Naive thymus-derived CD4-positive, alpha-beta T cell (primary cell): ENCODE measurements around the gene CLCNKB. TPM values are rescaled to one million over a fixed set of nuclear protein-coding genes. Genes with fewer than 3 reads are reported as not detected.
"Not testable (repeated sequence)": the region's sequence is repeated elsewhere in the genome, so short reads cannot be mapped to it uniquely, and the experiment has no call there.

ENCODE experiments used
- ATAC-seq: fragments of 150-1000 bp; cut with Tn5 transposase; 2 replicates; pipeline ENCODE4 v1.10.0; 2021; ENCODE audit warnings: mild to moderate bottlenecking, moderate library complexity
- CTCF ChIA-PET: fragments of 350-600 bp; sonication (Branson Sonifier 250); formaldehyde crosslinking; loops from one replicate; lab custom pipeline; 2021; ENCODE audit warnings: antibody characterized with exemption; lab: Charles Lee
- POLR2A ChIA-PET: fragments of 350-600 bp; sonication (Branson Sonifier 250); formaldehyde crosslinking; loops from one replicate; lab custom pipeline; 2021; ENCODE audit warnings: antibody characterized with exemption, inconsistent platforms; lab: Charles Lee
- DNase-seq, 9 donors: peaks; one replicate each; pipeline versions ENCODE4 v3.0.0 to v3.0.0-alpha.2; 2020 to 2022; ENCODE audit warnings: mixed read lengths in 1 of 9
- H3K27ac ChIP-seq: one replicate; pipeline ENCODE4 v1.7.0; 2013; ENCODE audit warnings: mild to moderate bottlenecking, low read depth, low read length, moderate library complexity
- H3K27me3 ChIP-seq, 2 donors: one replicate each; pipeline ENCODE4 v1.7.0; 2013; ENCODE audit warnings: low read length in 2 of 2, mild to moderate bottlenecking in 2 of 2, moderate library complexity in 2 of 2; ENCODE audit not compliant: control insufficient read depth in 2 of 2, insufficient read depth in 2 of 2
- H3K36me3 ChIP-seq, 3 experiments: 1 replicate in 2 of 3; 2 replicates in 1 of 3; pipeline ENCODE4 v1.7.0; 2013; ENCODE audit warnings: low read length in 3 of 3, mild to moderate bottlenecking in 3 of 3, moderate library complexity in 1 of 3; ENCODE audit not compliant: insufficient read depth in 3 of 3, control insufficient read depth in 2 of 3
- H3K4me1 ChIP-seq, 2 donors: one replicate each; pipeline ENCODE4 v1.7.0; 2013; ENCODE audit warnings: low read length in 2 of 2, mild to moderate bottlenecking in 2 of 2, moderate library complexity in 1 of 2; ENCODE audit not compliant: control insufficient read depth in 2 of 2, insufficient read depth in 2 of 2
- H3K4me3 ChIP-seq: 2 replicates; pipeline ENCODE4 v1.7.0; 2013; ENCODE audit warnings: mild to moderate bottlenecking, low read length
- H3K9me3 ChIP-seq, 3 experiments: 1 replicate in 2 of 3; 2 replicates in 1 of 3; pipeline ENCODE4 v1.7.0; 2013; ENCODE audit warnings: low read length in 3 of 3; ENCODE audit not compliant: control insufficient read depth in 2 of 3
- H3K27ac Mint-ChIP-seq, 9 donors: one replicate each; pipeline ENCODE4 v1.8.0; 2020 to 2022; ENCODE audit warnings: mixed read lengths in 9 of 9, mild to moderate bottlenecking in 8 of 9, moderate library complexity in 5 of 9, inconsistent platforms in 2 of 9
- H3K27me3 Mint-ChIP-seq, 5 donors: one replicate each; pipeline ENCODE4 v1.8.0; 2021 to 2022; ENCODE audit warnings: mixed read lengths in 5 of 5, mild to moderate bottlenecking in 1 of 5
- H3K36me3 Mint-ChIP-seq, 5 donors: one replicate each; pipeline ENCODE4 v1.8.0; 2020 to 2022; ENCODE audit warnings: mixed read lengths in 5 of 5, mild to moderate bottlenecking in 3 of 5, inconsistent platforms in 1 of 5
- H3K4me1 Mint-ChIP-seq, 7 donors: one replicate each; pipeline ENCODE4 v1.8.0; 2020 to 2022; ENCODE audit warnings: mixed read lengths in 7 of 7, mild to moderate bottlenecking in 3 of 7, inconsistent platforms in 1 of 7
- H3K4me3 Mint-ChIP-seq, 10 donors: one replicate each; pipeline ENCODE4 v1.8.0; 2020 to 2022; ENCODE audit warnings: mild to moderate bottlenecking in 10 of 10, mixed read lengths in 10 of 10, moderate library complexity in 6 of 10, inconsistent platforms in 2 of 10
- H3K9me3 Mint-ChIP-seq, 11 donors: one replicate each; pipeline ENCODE4 v1.8.0; 2020 to 2022; ENCODE audit warnings: mixed read lengths in 11 of 11, mild to moderate bottlenecking in 4 of 11, inconsistent platforms in 1 of 11, moderate library complexity in 1 of 11
- intact Hi-C, 2 donors: fragments of 100-400 bp; cut with micrococcal nuclease; formaldehyde crosslinking; loops; one replicate each; pipeline ENCODE4 v1.15.1; 2023
- polyA plus RNA-seq, 2 donors: library from polyadenylated mRNA; unstranded; fragments of 300-500 nt; fragmentation: Illumina TruSeq; gene quantifications; one replicate each; pipeline ENCODE4 v1.2.3, GENCODE V29; 2021
- total RNA-seq, 6 experiments: library from RNA in 5 of 6; stranded (reverse) in 5 of 6; gene quantifications; 1 replicate in 5 of 6; 2 replicates in 1 of 6; pipeline ENCODE4 v1.2.3 and lab custom pipeline; 2021 to 2026

CLCNKB gene
- total and polyA plus RNA-seq, 7 experiments from 2014 or later, result not detected

DNA sequence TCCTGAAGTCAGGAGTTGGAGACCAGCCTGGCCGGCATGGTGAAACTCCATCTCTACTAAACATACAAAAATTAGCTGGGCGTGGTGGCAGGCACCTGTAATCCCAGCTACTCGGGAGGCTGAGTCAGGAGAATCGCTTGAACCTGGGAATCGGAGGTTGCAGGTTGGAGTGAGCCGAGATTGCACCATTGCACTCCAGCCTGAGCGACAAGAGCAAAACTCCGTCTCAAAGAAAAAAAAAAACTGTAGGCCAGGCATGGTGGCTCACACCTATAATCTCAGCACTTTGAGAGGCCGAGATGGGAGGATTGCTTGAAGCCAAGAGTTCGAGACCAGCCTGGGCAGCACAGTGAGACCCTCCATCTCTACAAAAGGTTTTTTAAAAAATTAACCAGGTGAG lies 42.3 kb upstream of the CLCNKB start:
- H3K36me3 ChIP-seq, H3K27ac Mint-ChIP-seq, H3K36me3 Mint-ChIP-seq, H3K9me3 Mint-ChIP-seq, H3K4me3 Mint-ChIP-seq, DNase-seq, H3K27me3 ChIP-seq, H3K27me3 Mint-ChIP-seq, H3K4me1 Mint-ChIP-seq, ATAC-seq, H3K27ac ChIP-seq, H3K4me1 ChIP-seq, H3K4me3 ChIP-seq, H3K9me3 ChIP-seq, intact Hi-C loops, POLR2A ChIA-PET: not testable (repeated sequence)
- CTCF ChIA-PET, result interaction anchor here (0.6 kb wide), 1 partner anchor 189 kb away, joined by 4 read pairs; no protein-coding TSS in a partner anchor

DNA sequence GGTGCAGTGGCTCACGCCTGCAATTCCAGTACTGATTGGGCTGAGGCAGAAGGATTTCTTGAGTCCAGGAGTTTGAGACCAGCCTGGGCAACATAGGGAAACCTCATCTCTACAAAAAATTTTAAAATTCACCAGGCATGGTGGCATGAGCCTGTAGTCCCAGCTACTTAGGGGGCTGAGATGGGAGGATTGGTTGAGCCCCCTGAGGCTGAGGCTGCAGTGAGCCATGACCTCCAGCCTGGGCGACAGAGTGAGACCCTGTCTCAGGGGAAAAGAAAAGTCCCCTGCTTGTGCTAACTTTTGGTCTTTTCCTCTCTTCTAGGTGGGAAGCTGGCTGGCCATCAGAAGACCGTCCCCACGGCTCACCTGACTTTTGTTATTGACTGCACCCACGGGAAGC lies 38.0 kb upstream of the CLCNKB start:
- ATAC-seq (no peak), DNase-seq (no peak)
- POLR2A ChIA-PET, result no interaction called here
- H3K27me3 ChIP-seq, result no peaks in the 10 kb centered on the region
- intact Hi-C loops, result loop anchor here (5.0 kb wide), 2 partner anchors 213 to 237 kb away; no protein-coding TSS in a partner anchor
- H3K27me3 Mint-ChIP-seq, result peaks cover 0 to 6% (median 0%) of the 10 kb centered on the region in 5 donors
- no peak overlapping the region for H3K4me3 ChIP-seq
- H3K9me3 Mint-ChIP-seq, result no peaks in the 10 kb centered on the region
- no peaks in the 10 kb centered on the region for H3K36me3 Mint-ChIP-seq
- no peak overlapping the region for H3K4me3 Mint-ChIP-seq
- no peaks in the 10 kb centered on the region for H3K9me3 ChIP-seq
- H3K27ac ChIP-seq, result no peak overlapping the region
- H3K27ac Mint-ChIP-seq, result no peak overlapping the region
- no peaks in the 10 kb centered on the region for H3K36me3 ChIP-seq
- CTCF ChIA-PET, result no interaction called here
- peaks cover 0 to 13% (median 0%) of the 10 kb centered on the region in 7 donors for H3K4me1 Mint-ChIP-seq
- H3K4me1 ChIP-seq, result no peaks in the 10 kb centered on the region

DNA sequence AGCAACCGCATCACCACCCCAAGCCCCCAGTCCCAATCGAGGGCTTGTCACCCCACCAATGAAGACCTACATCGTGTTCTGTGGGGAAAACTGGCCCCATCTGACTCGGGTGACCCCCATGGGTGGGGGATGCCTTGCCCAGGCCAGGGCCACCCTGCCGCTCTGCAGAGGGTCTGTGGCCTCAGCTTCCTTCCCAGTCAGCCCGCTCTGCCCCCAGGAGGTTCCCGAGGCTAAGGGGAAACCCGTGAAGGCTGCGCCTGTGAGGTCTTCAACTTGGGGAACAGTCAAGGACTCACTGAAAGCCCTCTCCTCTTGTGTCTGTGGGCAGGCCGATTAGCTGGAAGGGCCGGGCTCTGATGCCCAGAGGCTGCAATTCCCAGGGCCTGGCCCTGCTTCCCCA lies 37.6 kb upstream of the CLCNKB start:
- Histone ChIP-seq H3K36me3 (no peaks in the 10 kb centered on the region), H3K4me3 (no peak overlapping the region), H3K9me3 (no peaks in the 10 kb centered on the region), H3K27ac (no peak overlapping the region), H3K4me1 (no peaks in the 10 kb centered on the region), H3K27me3 (no peaks in the 10 kb centered on the region)
- CTCF ChIA-PET, result no interaction called here
- H3K9me3 Mint-ChIP-seq, result no peaks in the 10 kb centered on the region
- H3K27ac Mint-ChIP-seq, result no peak overlapping the region
- no peak overlapping the region for H3K4me3 Mint-ChIP-seq
- H3K27me3 Mint-ChIP-seq, result peaks cover 0 to 8% (median 0%) of the 10 kb centered on the region in 5 donors
- H3K4me1 Mint-ChIP-seq, result peaks cover 0 to 13% (median 0%) of the 10 kb centered on the region in 7 donors
- DNase-seq (no peak), ATAC-seq (no peak)
- intact Hi-C loops, result loop anchor here (5.0 kb wide), 2 partner anchors 214 to 236 kb away; no protein-coding TSS in a partner anchor
- H3K36me3 Mint-ChIP-seq, result no peaks in the 10 kb centered on the region
- POLR2A ChIA-PET, result no interaction called here

DNA sequence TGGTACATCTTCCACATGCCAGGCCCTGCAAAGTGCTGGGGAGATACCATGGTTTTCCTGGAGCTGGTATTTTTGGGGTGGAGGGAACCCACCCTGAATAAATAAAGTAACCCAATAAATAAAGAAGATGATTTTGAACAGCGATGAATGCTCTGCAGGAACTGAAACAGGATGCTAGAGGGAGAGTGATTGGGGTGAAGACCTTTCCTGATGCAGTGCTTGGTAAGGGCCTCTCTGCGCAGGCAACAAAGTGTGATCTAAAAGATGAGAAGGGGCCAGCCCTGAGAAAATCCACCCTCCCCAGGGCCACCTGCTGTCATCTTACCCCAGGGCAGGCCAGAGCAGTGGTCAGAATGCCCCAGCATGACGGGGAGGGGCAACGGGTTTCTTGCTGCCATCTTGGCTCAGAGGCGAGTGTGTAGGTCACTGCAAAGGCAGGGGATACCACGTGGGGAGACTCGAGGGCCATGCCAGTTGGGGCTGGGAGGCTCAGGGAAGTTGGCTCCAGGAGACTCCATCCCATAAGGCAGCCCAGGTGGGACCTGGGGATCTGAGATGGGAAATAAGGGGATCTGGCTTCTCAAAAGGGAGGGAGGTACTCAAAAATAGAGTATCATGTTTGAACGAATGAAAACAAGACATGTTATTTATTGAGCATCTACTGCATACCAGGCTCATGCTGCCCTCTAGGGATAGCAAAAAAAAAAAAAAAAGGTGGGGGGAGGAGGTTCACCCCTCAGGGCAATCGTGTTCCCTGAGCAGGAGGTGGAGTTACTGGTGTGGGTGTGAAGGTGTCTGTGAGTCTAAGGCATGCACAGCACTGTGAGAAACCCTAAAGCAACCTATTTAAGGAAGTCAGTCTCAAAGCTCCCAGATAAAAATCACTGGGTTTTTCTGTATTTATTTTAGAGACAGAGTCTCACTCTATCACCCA lies 36.8 kb upstream of the CLCNKB start:
- ChIA-PET CTCF (interaction anchor here (1.1 to 1.8 kb wide), 3 partner anchors 31 to 49 kb away, joined by 3 to 5 read pairs (median 4); partner anchors contain the start of gene ZBTB17), POLR2A (interaction anchor here (0.6 kb wide), 1 partner anchor 8 kb away, joined by 3 read pairs; no protein-coding TSS in a partner anchor)
- Histone ChIP-seq H3K36me3 (no peaks in the 10 kb centered on the region), H3K27ac (no peak overlapping the region), H3K4me1 (no peaks in the 10 kb centered on the region), H3K9me3 (no peaks in the 10 kb centered on the region), H3K4me3 (no peak overlapping the region), H3K27me3 (no peaks in the 10 kb centered on the region)
- H3K36me3 Mint-ChIP-seq, result no peaks in the 10 kb centered on the region
- peaks cover 0 to 9% (median 0%) of the 10 kb centered on the region in 5 donors for H3K27me3 Mint-ChIP-seq
- H3K4me1 Mint-ChIP-seq, result peaks cover 0 to 13% (median 0%) of the 10 kb centered on the region in 7 donors
- ATAC-seq (peak; percentile 36), DNase-seq (no peak)
- intact Hi-C loops, result loop anchor here (5.0 kb wide), 2 partner anchors 215 to 235 kb away; no protein-coding TSS in a partner anchor
- no peaks in the 10 kb centered on the region for H3K9me3 Mint-ChIP-seq
- no peak overlapping the region for H3K4me3 Mint-ChIP-seq
- peak overlapping the region in 1 of 9 donors; percentile 34 for H3K27ac Mint-ChIP-seq

DNA sequence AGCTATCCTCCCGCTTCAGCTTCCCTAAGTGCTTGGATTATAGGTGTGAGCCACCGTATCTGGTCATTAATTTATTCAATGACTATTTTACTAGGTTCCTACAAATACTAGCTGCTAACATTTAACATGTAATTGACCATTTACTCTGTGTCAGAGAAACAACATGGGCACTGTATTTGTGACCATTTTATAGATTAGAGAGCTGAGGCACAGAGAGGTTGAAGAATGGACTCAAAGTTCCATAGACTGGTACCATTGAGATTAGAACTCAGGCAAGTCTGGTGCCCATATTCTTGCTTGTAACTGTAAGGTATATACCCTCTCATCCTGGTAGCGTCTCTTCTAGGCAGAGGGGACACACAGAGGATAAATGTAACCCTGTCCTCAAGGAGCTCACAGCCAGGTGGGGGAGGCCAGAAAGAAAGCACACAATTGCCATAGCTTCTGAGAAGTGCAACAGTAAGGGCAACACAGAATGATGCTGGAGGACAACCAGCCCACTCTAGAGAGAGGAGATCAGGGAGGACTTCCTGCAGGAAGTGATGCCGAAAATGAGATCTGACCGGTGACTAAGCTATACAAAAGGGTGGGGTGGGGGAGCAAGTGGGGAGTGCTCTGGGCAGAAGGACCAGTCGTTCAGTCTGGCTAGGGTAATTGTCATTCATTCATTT lies 35.8 kb upstream of the CLCNKB start:
- Mint-ChIP-seq H3K36me3 (no peaks in the 10 kb centered on the region), H3K27me3 (peaks cover 0 to 17% (median 0%) of the 10 kb centered on the region in 5 donors), H3K4me1 (peaks cover 0 to 19% (median 5%) of the 10 kb centered on the region in 7 donors), H3K27ac (no peak overlapping the region), H3K4me3 (no peak overlapping the region), H3K9me3 (no peaks in the 10 kb centered on the region)
- Histone ChIP-seq H3K4me3 (no peak overlapping the region), H3K36me3 (no peaks in the 10 kb centered on the region), H3K9me3 (no peaks in the 10 kb centered on the region), H3K27ac (no peak overlapping the region), H3K27me3 (no peaks in the 10 kb centered on the region), H3K4me1 (peaks cover 0 to 6% of the 10 kb centered on the region in 2 donors)
- ChIA-PET POLR2A (interaction anchor here (0.6 to 0.7 kb wide), 2 partner anchors 9 to 35 kb away, joined by 3 read pairs; no protein-coding TSS in a partner anchor), CTCF (interaction anchor here (1.1 to 1.8 kb wide), 3 partner anchors 32 to 49 kb away, joined by 3 to 5 read pairs (median 4); partner anchors contain the start of gene ZBTB17)
- DNase-seq (no peak), ATAC-seq (no peak)
- intact Hi-C loops, result loop anchor here (5.0 kb wide), 2 partner anchors 216 to 234 kb away; no protein-coding TSS in a partner anchor

DNA sequence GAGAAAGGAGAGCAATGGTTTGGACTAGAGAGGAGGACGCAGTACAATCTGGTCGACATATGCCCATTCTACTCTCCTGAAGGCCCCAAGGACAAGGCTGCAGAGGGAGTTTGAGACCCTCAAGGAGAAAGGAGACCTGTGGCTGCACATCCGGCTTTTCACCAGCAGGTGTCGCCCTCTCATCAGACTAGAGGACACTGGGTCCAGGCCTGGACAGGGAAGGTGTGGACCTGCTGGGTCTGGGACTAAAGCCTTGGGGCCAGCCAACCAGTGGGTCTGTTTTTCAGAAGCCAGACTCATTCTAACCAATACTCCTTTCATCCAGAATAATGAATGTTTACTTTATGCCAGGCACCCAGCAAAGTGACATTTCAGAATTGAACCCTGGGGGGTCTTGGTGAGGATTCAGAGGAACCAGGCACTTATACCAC lies 34.5 kb upstream of the CLCNKB start:
- intact Hi-C loops, result loop anchor here (1.0 to 5.0 kb wide), 6 partner anchors 47 to 354 kb away; no protein-coding TSS in a partner anchor
- peak; percentile 33 to 74 (median 54) for DNase-seq
- no peak overlapping the region for H3K4me3 Mint-ChIP-seq
- no peaks in the 10 kb centered on the region for H3K27me3 ChIP-seq
- H3K4me1 ChIP-seq, result peaks cover 0 to 6% of the 10 kb centered on the region in 2 donors
- H3K27ac ChIP-seq, result no peak overlapping the region
- peaks cover 0 to 17% (median 0%) of the 10 kb centered on the region in 5 donors for H3K27me3 Mint-ChIP-seq
- no peaks in the 10 kb centered on the region for H3K9me3 Mint-ChIP-seq
- H3K4me1 Mint-ChIP-seq, result peaks cover 0 to 21% (median 5%) of the 10 kb centered on the region in 7 donors
- ChIA-PET CTCF (interaction anchor here (1.0 to 2.2 kb wide), 5 partner anchors 37 to 354 kb away, joined by 3 to 10 read pairs (median 3); no protein-coding TSS in a partner anchor), POLR2A (no interaction called here)
- no peaks in the 10 kb centered on the region for H3K36me3 ChIP-seq
- peak; percentile 73 for ATAC-seq
- no peaks in the 10 kb centered on the region for H3K36me3 Mint-ChIP-seq
- H3K9me3 ChIP-seq, result no peaks in the 10 kb centered on the region
- H3K4me3 ChIP-seq, result no peak overlapping the region
- no peak overlapping the region for H3K27ac Mint-ChIP-seq
